GM19467 (cell line): ENCODE data around the gene SECTM1.
"Not testable (repeated sequence)": the region's sequence is repeated elsewhere in the genome, so short reads cannot be mapped to it uniquely, and the experiment has no call there.

Experiments used
- ATAC-seq: cut with Tn5 transposase; IDR thresholded peaks from one replicate; pipeline ENCODE4 v1.9.1; 2021; ENCODE audit warnings: mild to moderate bottlenecking, moderate library complexity; ENCODE audit not compliant: unreplicated experiment

Gene SECTM1

GRCh38 chr17:82348866-82349265 is 15.3 kb upstream of the SECTM1 start:
- no peak for ATAC-seq

GRCh38 chr17:82348434-82348833 is 14.9 kb upstream of the SECTM1 start:
- no peak for ATAC-seq

GRCh38 chr17:82347994-82348393 is 14.4 kb upstream of the SECTM1 start:
- ATAC-seq = not testable (repeated sequence)

- ATAC-seq = no peak
These were observed 13.1 kb upstream of the SECTM1 start for GRCh38 chr17:82346342-82347300.

- no peak for ATAC-seq
These were observed 11.8 kb upstream of the SECTM1 start for GRCh38 chr17:82345151-82345976.

GRCh38 chr17:82344175-82344907 is 10.8 kb upstream of the SECTM1 start:
- no peak for ATAC-seq

GRCh38 chr17:82343560-82343959 is 10.0 kb upstream of the SECTM1 start:
- ATAC-seq = no peak

GRCh38 chr17:82342361-82343079 is 9.0 kb upstream of the SECTM1 start:
- no peak for ATAC-seq

- ATAC-seq = no peak
These were observed 6.3 kb upstream of the SECTM1 start for GRCh38 chr17:82339634-82340580.

- ATAC-seq = no peak
These were observed 5.5 kb upstream of the SECTM1 start for GRCh38 chr17:82338858-82339633.

- ATAC-seq = no peak
These were observed 1.2 kb upstream of the SECTM1 start for GRCh38 chr17:82334622-82335394.

GRCh38 chr17:82334204-82334621 is 647 bp upstream of the SECTM1 start:
- ATAC-seq = no peak

GRCh38 chr17:82332669-82333278 is 792 bp downstream of the SECTM1 start:
- no peak for ATAC-seq

GRCh38 chr17:82331345-82331939 is 2.1 kb downstream of the SECTM1 start:
- ATAC-seq = no peak

- no peak for ATAC-seq
These were observed 3.0 kb downstream of the SECTM1 start for GRCh38 chr17:82330322-82331239.
